SKM-1 (cell line): ENCODE data around the gene GSG1L.

ENCODE experiments used
- DNase-seq: peaks from one replicate; lab custom pipeline; 2025; ENCODE audit not compliant: unreplicated experiment; lab: John Stamatoyannopoulos, UW

The GSG1L gene

GRCh38 chr16:28067604-28068379, 4.3 kb upstream of the GSG1L start:
- no peak for DNase-seq

GRCh38 chr16:28064706-28065249, 1.3 kb upstream of the GSG1L start:
- DNase-seq = no peak

- DNase-seq = no peak
These were observed 636 bp upstream of the GSG1L start for GRCh38 chr16:28064150-28064549.

DNA sequence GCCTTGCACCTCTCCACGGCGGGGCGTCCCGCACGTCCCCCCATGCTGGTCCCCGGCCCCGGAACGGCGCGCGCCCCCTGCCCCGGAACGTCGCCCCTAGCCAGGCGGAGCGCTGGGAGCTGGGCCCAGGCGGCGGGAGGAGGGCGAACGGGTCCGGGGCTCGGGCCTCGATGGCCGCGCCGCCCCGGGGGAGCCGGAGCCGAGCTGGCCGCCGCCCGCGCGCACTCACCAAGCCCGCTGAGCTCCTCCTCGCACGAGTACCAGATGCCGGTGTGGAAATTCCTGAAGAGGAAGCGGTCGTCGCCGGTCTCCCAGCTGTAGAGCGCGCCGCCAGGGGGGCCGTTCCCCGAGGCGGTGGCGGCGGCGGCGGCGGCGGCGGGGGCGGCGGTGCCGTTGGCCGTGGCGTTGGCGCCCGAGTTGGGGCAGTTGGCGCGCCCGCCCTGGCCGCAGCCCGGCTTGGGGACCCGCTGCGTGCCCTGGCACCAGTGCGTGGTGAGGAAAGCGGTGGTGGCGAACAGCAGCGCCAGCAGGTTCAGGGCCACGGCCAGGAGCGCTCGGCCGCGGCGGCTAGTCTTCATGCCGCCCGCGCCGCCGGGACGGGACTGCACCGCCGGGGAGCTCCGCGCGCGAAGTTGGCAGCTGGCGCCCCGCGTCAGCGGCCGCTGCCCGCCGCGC, 530 bp downstream of the GSG1L start:
- no peak for DNase-seq

- no peak for DNase-seq
These were observed 1.2 kb downstream of the GSG1L start for GRCh38 chr16:28062261-28062846.

GRCh38 chr16:28061352-28062101, 2.0 kb downstream of the GSG1L start:
- no peak for DNase-seq

GRCh38 chr16:28059841-28060575, 3.5 kb downstream of the GSG1L start:
- DNase-seq = no peak

GRCh38 chr16:28058839-28059589, 4.5 kb downstream of the GSG1L start:
- DNase-seq = no peak

DNA sequence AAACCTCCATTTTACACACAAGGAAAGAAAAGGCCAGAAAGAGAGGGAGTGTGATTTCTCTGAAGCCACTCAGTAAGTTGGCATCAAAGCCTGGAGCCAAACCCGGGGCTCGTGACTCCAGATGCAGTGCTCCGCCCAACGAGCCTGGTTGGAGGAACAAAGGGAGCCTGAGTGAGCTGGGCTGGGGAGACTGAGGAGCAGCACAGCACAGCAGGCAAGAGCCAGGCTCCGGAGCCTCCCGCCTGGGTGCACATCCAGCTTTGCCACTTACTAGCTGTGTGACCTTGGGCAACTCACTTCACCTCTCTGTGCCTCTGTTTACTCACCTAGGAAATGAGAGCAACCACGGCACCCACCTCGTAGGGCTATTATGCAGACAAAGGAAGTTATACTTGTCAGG, 5.6 kb downstream of the GSG1L start:
- no peak for DNase-seq

- no peak for DNase-seq
These were observed 10.1 kb downstream of the GSG1L start for GRCh38 chr16:28053461-28053860.

DNA sequence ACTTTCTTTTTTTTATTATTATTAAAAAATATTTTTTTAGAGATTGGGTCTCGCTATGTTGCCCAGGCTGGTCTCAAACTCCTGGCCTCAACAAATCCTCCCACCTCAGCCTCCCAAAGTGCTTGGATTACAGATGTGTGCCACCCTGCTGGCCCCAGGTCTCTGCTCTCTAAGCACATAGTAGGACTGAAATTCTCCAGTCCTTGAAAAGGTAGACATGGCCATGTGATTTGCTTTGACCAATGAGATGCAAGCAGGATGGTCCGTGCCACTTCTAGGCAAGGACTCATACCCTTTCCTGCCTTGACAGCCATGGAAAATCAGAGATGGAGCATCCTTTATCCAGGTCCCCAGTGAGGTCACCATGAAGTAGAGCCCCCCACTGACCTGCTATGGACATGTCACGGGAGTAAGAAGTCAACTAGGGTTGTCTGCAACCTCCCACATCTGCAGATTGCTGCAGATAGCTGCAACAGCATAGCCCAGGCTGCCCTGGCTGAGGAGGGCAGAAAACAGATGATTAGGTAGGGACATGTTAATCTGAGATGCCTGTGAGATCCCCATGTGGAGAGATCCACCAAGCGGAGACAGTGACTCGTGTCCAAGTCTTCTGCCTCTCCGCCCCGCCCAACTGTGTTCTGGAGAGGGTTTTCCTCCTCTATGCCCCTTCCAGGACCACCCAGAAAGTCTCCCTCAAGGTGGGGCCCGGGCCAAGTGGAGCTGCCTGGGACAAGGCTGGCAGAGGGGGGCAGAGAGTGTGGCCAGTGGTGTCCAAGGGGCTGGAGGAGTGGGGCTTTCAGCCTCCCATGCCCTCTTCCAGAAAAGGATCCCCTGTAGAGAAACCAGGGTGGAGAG, 11.0 kb downstream of the GSG1L start:
- no peak for DNase-seq

- no peak for DNase-seq
These were observed 12.0 kb downstream of the GSG1L start for GRCh38 chr16:28051486-28051885.

DNA sequence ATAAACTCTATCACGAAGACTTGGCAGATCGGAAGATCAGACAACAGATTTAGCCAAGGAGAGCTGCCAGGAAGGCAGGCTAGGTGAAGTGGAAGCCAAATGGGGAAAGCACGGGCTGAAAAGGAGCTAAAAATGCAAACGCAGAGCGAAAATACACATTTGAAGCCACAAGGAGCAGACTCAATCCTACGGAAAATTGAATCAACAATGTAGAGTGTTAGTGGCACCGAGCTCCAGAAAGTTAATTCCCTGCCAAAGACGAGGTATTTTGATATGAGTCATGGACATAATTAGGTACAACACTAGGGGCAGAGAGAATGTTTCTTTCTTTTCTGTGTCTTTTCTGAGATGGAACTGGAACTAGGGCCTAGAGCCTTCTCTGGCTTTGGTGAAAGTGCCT, 20.7 kb downstream of the GSG1L start:
- no peak for DNase-seq

- no peak for DNase-seq
These were observed 21.9 kb downstream of the GSG1L start for GRCh38 chr16:28041615-28042014.

GRCh38 chr16:28040039-28040438, 23.5 kb downstream of the GSG1L start:
- no peak for DNase-seq

GRCh38 chr16:28039493-28039892, 24.0 kb downstream of the GSG1L start:
- no peak for DNase-seq

DNA sequence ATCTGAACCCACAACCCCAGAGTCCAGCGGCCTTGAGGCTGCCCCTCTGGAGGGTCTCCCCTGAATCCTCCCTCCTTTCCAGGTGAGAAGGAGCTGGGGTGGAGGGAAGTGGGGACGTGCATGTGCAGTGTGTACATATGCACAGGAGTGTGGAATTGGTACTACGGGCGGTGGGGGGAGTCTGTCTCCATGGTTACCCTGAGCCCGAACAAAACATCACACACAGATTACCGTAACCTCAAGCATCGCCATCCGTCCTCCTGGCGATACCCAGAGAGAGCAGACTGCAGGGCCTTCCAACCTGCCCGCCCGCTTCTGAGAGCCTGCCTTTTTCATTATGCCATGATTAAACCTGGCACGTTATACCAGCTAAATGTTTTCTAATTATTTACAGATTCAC, 25.1 kb downstream of the GSG1L start:
- no peak for DNase-seq

DNA sequence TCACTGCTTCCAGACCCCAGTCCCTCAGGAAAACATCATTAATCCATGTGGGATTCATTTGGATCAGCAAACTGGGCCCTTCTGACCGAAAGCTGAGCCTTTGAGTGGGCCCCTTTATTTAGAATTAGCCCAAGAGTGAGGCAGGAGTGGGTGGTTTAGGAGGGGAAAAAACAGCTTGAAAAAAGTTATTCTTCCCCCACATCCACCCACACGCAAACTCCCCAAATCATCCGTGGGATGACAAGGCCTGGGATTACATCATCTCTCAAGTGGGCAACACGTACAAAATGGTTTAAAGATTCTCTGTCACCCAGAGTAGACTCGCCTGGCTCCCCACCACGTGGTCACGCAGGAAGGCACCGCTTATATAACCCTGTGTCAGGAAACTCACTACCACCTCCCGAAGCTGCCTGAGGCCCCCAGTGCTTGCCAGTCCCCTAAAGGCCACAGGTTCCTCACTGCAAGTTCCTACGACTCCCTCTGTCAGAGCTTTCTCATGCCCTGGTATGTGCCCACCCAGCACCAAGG, 27.6 kb downstream of the GSG1L start:
- no peak for DNase-seq

DNA sequence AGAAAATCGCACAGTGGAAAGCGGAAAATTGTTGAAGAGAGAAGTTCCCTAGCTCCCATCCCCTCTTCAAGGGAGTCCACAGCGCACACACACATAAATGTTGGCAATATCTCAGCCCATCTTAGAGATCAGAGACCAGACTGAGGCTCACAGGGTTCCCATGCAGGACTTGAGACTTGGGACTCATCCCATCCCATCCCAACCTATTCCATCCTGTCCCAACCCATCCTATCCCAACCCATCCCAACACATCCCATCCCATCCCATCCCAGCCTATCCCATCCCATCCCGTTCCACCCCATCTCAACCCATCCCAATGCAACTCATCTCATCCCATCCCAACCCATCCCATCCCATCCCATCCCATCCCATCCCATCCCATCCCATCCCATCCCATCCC, 29.6 kb downstream of the GSG1L start:
- no peak for DNase-seq
